EL (cell line): ENCODE results near the gene PIP5K1B.

ENCODE experiments used
- DNase-seq: peaks from one replicate; pipeline ENCODE4 v3.0.0-alpha.2; 2016

Gene PIP5K1B

DNA sequence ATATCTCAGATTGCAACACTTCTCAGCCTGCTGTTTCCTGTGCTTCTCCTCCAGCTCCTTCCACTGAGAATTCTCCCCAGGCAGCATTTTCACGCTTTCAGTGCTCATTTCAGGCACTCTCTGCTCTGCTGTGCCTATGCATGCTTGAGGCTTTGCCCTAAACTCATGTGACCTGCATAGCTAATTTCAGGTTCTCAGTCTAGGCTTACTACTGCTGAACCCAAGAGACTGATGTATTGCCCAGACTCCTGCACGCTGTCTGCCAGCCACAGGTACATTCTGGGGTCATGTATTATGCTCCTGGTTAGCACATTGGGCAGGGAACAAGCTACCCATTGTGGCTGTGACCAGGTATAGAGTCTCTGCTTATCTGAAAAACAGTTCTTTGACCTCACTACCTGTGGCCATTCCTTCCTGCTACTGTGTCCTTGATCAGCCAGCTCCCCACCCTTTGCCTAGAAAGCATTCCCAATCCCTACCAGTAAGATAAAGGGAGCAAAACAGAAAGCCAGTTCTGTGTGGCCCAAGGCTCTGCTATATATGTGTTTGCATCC is 34.7 kb downstream of the PIP5K1B start:
- no peak for DNase-seq

DNA sequence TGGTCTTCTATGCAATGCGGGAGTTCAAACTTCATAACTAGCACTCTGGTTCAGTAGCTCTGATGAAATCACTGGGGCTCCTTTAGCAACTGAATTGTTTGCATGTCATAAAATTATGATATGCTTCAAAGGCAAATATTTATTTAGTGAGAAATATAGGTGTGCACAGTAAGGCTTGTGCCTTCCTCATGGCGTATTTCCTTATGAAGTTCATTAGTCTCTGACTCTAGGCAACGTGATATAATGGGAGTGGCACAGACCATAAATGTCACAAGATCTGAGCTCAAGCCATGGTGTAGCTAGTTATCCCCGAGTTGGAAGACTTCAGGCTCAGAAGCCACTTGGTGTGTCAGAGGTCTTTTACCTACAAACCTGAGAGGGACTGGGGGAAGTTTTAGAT is 35.5 kb downstream of the PIP5K1B start:
- DNase-seq, result no peak

DNA sequence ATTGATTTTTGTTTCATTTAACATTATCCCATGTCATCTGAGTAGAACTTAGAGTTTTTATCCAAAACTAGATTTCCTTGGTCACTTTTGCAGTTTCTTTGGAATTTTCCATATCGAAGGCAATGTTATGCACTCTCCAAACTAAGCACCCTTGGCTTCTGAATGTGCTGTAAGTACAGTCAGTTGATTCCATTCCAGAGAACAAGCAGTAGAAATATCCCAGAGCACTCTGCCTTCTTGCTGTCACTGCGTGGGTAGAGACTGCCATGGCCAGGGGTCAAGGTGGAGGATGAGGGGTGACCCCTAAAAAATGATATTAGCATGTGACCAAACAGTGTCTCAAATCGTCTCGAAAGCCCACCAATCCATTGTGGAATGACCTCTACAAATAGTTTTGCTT is 36.2 kb downstream of the PIP5K1B start:
- DNase-seq, result no peak

DNA sequence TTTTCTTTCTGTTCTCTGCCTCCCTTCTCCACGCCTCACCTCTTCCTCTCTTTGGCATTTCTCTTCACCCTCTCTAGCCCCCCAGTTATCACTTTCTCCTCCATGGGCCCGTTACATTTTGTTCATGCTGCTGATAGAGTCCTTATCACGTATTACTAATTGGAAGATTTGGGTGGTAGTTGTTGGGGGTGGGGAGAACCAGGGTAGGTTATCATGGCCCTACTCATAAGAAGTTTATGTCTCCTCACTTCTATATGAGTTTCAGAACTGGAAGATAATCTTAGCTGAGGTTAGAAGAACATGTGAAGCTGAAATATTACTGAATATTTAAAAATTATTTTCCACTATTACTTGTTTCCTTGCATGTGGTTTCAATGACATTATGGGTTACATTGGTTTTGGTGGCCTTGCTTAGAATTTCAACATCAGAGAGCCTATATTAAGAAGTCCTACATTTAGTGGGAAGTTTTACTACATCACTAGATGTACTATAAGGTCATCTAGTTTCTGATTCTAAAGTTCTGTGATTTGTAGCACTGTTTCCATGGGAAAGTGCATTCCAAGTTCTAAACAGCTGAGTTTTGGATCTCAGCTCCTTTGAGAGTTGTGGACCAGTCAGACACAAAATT is 36.8 kb downstream of the PIP5K1B start:
- DNase-seq, result no peak

DNA sequence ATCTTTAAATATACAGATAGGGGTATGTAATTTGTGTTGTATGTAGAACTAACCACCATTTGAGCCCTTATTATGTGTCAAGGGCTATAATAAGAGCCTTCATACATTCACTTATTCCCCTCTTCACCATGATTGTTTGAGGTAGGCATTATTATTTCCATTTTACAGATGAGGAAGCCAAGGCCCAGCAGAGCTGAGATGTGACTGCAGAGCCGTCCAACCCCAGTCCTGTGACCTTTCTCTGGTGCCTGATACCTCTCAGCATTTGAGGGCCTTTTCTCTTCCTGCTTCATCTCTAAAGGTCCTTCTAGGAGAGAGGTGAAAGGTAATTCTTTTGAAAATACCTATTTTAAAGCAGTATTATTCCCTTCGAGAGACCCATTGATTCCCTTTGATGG is 37.3 kb downstream of the PIP5K1B start:
- no peak for DNase-seq

DNA sequence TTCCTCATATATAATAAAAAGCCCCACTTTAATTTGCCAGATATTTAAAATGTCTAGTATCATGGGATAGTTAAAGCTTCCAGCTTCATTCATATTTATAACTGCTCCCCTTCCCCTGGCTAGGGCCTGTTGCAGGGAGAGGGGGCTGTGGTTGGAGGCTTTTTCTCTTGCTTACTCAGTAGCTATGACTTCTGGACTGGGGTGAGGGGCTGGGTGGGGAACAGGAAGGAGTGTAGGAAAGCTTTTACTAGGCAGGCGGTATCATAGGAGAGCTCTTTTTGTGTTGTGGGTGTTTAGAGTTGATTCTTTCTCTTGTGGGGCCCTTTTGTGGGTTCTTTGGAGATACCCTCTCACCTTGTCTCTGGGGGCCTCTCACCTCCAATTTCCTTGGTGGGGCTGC is 39.4 kb downstream of the PIP5K1B start:
- no peak for DNase-seq

DNA sequence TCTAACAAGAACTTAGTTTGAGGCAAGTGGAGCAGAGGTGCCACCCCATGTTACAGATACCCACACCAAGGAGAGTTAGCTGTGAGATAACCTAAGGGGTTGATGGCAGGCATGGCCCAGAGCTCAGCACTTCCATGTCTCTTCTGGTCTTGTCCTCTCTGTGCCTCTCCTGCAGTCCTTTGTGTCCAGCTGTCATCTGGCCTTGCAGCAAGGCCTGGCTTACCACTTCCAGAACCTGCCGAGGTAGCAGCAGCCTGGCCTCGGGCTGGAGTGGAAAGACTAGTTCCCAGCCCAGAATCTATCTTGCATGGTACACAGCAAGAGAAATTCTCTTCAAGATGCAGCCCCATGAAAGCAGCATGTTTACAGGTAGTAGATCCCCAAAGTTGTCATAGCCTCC is 41.5 kb downstream of the PIP5K1B start:
- DNase-seq, result no peak

DNA sequence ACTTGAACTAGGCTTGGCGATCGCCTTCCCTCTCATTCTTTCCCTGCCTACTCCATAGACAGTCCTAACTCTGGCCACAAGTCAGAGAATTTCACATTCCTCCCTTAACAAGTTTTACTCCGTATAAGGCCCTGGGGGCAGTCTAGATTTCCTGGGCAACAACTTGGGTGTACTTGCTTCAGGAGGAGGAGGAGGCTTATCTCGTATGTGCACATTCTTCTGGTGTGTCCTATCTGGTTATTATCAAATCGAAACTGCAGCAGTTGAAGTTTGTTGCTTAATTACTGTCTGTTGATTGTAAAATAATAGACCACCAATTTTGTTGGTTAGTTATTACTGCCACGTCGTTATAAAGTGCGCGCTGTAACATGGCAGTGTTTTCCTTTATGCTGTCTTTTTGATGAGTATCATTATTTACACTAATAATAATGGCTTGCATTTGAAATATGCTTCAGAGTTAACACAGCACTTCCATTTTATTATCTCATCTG is 42.0 kb downstream of the PIP5K1B start:
- no peak for DNase-seq

DNA sequence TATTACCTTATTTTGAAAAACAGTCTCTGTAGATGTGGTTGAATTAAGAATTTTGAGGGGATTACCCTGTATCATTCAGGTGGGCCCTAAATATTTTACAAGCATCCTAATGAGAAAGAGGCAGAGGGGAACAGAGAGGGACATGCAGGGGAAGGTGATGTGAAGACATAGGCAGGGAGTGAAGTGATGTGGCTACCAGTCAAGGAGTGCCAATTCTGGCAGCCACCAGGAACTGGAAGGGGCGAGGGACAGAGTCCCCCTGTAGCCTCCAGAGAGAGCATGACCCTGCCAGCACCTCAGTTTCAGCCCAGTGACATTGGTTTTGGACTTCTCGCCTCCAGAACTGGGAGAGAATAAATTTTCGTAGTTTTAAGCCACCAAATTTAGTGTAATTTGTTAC is 44.1 kb downstream of the PIP5K1B start:
- no peak for DNase-seq

DNA sequence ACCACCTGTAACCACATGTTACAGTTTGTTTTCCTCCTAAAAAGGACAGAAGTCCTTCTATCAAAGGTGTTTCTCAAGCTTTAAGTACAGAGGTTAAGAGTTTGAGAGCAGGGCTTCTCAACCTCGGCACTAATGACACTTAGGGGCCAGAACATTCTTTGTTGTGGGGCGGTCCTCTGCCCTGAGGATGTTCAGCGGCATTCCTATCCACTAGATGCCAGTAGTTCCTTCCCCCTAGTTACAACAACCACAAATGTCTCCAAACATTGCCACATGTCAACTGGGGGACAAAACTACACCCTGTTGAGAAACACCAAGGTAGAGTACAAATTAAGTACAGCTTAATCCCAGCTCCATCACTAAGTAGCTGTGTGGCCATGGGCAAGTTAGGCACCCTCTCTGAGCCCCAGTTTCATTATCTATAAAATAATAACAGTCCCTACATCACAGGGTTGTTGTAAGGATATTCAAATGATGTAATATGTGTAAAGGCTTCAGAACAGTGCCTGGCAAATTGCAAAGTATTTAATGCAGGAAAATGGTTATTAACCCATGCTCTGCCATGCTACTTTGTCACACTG is 44.6 kb downstream of the PIP5K1B start:
- DNase-seq, result no peak

DNA sequence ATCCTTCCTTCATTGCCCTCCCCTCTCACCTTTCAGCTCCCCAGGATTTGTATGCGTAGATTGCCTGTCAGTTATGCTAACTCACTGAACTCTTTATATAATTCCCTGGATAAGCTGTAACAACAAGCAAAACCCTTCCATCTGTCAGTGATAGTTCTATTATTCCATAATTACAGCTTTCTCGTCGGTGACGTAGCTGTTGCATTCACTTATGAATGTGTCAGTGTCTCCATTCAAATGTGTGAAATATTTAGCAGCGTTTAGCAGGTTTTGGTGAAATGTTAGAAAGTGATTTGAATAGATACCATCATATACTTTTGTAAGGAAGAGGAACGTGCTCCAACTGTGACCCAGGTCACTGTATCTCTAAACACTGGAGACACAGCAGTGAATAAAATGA is 45.2 kb downstream of the PIP5K1B start:
- no peak for DNase-seq

DNA sequence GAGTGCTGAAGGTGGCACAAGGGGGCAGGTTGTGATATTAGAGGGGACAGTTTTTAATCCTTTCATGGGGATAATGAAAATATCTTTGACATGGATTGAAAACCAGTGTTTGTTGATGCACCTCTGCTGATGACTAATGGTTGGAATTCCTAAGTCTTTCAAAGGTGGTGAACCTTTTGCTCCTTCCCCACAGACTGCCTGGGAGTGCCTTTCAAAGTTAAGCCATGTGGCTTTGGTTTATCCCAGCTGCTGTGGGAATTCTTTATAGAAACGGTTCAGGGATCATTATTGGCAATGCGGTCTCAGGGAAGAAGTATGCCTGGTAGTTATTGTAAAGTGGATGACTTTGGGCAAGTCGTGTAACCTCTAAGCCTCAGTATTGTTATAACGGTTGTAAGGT is 45.7 kb downstream of the PIP5K1B start:
- no peak for DNase-seq

DNA sequence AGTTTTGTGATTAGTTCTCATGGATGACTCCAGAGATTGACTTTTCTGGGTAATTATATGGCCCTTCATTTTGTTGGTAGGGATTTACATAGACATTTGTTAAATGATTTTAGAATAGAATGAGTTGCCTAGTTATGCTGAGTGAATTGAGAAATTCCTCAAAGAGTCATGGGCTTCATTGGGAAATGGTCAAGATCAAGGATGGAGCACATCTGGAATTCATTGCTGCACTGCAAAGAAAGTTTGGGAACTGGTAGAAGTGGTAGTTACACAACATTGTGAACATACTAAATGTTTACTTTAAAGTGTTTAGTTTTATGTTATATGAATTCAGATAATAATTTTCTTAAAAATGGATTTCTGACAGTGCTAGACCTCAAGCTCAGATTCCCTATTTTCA is 46.5 kb downstream of the PIP5K1B start:
- DNase-seq, result no peak

DNA sequence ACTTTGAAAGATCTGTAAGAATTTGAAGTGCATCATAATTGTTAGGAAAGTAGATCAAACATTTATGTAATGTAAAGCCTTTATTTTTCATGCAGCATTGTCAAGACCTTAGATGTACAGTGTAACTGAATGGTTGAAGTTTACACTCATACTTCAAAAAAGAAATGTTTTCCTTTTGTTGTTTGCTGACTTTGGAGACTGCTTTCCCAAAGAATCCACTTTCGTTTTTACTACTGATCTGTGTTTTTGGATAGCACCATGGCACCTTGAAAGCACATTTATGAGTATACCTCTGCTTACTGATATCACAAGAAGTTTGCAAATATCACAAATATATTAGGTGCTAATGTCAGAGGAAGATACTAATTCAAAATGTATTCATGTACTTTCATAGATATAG is 50.0 kb downstream of the PIP5K1B start:
- no peak for DNase-seq

DNA sequence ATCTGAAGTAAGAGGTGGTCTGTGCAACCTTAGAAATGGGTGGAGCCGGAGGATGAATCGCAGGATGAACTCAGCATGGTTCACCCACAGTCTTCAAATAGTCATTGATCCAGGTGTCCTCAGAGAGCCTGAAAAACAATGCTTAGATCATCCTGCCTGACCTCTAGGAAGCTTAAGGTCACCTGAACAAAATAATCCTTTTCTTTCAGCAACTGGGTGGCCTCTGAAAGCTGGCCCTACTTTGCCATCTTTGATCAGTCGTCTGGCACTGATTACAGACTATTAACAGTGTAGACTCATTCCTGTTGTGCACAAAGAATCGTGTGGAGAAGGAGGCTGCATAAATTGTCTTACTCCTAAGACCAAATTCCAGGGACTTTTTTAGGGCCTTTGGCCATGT is 50.7 kb downstream of the PIP5K1B start:
- no peak for DNase-seq

DNA sequence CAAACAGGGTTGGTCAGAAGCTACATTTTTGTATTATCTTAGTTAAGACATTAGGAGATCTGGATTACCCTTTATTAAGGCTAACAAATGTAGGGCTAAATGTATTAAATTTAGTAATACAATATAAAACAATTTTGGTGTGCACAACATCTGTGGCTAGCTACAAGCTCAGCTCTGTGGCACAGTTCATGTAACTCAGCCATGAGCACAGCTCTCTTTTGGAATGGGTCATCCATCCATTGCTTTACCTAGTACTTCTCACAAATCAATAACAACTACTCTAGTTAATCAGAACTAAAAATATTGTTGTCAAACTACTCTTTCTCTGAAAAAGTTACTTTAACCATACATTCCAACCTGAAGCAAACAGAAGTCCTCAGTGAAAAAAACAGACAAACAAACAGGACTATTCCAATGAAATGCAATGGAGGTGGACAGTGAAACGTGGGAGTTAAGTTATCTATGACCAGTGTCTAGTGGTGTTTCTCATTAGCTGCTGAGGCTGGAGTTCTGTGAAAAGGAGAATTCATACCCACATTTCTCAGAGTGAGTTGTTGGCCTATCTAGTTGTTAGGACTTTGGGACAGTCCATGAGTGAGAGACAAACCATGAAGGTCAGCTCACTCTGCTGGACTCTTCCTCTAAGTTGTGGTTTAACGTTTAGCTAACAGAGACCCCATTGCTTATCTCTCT is 55.1 kb downstream of the PIP5K1B start:
- no peak for DNase-seq

DNA sequence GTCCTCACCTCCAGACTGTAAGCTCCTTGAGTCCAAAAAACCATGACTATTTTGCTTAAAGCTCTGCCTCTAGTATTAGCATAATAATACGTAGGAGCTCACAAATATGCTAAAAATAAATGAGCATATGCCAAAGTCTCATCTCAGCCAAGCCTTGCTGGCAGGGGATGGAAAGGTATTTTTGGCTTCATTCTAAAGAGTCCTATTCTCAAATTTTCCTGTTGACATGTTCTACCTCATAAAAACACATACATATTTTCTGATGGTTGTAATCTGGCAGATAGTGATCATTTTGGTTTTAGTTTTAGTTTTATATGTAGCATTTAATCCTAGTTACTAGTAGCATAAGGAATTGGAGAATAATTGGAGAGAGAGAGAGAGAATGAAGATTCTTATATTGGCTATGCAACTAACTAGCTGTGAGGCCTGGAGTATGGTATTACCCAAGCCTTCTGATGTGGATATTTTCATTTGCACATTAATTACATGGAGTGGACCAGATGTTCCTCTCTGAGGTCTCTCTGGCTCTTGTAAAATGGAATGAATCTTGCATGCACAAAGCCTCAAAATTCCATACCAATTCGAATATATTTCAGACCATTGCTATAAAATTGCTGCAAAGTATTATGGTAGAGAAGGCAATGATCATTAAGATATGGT is 55.8 kb downstream of the PIP5K1B start:
- DNase-seq, result no peak

DNA sequence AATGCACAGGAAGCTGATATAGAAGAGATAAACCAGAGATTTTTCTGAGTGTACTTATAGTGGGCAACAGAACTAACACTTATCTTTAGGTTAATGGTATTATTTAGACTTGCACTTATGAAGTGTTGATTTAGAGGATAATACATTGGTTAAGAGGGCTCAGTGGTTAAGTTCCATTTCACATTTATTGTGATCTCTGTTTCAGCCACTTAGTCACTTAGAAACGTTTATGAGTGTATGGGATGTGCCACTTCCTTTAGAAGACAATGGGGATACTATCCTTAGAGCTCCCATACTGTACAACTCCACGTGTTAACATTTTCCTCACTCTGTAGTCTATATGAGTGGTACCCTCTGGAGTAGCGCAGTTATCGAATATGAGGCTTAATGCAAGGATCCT is 57.5 kb downstream of the PIP5K1B start:
- DNase-seq, result no peak

DNA sequence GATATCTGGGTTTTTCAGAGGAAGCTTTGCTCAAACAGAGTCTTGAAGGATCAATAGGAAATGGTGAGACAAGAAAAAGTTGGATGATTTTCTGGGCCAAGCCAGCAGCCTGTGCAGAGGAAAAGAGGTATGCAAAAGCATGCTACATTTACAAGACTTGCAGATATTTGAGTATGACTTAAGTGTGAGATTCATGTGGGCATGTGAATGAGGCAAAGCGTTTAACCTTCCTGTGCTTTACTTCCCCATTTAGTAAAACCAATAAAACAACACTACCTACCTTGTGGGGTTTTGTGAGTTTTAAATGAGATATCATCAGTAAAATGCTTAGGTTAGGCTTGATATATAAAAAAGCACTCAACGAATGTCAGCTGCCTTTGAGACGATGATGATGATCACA is 58.1 kb downstream of the PIP5K1B start:
- no peak for DNase-seq

DNA sequence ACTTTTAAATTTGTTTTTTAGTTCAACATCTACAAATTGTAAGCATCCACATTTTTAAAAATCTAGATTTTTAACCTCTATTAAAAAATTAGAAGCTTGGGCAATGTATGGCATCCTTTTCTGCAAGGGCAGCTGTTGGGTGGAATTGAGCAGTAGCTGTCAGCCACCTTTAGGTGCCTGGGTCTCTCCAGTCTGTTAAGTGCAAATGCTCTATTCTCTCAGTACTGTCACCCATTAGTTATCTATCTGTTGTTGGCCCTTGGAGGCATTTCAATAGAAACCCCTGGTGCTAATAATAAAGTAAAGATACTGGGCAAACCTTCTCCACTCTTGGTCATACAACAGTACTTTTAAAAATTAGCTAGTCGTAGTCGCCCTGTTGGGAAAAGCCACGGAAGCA is 63.6 kb downstream of the PIP5K1B start:
- no peak for DNase-seq

DNA sequence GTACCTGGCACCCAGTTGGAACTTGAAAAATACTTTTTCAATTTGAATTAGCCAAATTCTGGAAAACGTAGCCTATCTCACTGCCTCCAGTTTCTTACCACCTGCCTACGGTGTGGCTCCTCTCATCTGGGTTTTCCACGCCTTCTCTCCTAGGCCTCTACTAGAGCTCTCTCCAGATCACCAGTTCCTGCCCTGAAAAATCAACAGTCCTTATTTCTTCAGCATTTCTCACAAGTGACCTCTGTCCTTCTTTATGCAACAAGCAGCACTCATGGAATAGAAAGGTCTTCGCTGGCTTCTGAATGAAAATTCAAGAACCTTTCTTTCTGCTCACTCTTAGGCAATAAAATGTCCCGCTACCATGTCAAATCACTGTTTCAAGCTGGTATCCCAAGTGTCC is 64.8 kb downstream of the PIP5K1B start:
- no peak for DNase-seq

DNA sequence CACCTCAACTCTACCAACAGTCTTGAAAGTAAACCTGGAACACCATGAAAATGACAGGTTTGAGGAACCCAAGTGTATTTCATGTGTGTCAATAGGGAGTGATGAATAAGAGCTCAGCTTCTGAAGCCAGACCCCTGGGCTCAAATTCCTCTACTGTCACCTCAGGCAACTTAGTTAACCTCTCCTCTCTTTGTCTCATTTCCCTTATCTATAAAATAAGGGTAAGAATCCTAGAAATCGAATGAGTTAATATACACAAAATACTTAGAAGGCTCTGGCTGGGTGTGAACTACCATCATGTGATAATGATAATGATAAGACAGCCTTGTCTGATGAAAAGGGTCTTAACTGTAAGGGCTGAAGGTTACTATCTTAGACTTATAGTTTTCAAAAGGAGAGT is 66.3 kb downstream of the PIP5K1B start:
- DNase-seq, result no peak

DNA sequence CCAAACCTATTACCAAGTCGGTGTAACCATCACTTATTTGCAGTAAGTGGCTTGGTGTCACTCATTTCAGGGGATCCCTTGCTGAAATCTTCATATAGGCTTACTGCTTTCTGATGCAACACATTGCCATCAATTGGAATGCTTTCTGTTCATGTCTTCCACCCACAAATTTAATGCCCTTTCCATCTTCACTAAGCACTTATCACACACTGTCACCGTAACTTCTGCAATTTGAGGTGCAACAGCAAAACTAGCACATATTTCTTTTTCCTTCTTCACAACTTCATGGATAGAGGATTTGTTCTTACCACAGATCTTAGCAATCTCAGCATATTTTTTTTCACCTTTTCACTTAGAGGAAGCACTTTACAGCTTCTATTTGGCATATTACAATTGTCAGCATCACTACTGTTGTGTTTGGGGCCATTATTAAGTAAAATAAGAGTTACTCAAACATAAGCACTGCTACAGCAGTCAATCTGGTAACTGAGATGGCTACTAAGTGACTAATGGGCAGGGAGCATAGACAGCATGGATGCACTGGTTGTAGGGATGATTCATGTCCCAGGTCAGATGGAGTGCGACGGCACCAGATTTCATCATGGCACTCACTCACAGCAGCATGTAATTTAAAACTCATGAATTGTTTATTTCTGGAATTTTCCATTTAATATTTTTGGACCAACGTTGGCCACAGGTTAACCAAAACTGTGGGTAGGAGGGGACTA is 70.1 kb downstream of the PIP5K1B start:
- peak; percentile 30 for DNase-seq
